ENCODE data around the gene PIGU.

PIGU gene

DNA sequence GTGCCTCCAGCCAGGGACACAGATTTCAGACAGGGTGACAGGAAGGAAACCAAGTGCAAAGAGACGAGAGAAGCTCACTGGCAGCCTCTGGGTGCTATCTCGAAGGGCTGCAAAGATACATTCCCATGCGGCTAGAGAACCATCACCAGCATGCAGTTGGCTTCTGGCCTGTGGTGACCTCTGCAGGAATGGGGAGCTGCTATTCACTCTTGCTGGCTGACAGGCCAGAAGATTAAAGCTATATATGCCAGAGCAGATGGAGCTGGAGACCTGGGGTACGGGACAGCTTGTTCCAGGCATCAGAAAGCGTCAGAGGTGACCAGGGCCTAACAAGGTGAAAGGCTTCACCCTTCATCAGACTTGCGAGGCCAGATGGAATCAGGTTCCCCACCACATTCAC lies 98.4 kb downstream of the PIGU start:
- no peak for DNase-seq (ENCODE audit: low read depth)

DNA sequence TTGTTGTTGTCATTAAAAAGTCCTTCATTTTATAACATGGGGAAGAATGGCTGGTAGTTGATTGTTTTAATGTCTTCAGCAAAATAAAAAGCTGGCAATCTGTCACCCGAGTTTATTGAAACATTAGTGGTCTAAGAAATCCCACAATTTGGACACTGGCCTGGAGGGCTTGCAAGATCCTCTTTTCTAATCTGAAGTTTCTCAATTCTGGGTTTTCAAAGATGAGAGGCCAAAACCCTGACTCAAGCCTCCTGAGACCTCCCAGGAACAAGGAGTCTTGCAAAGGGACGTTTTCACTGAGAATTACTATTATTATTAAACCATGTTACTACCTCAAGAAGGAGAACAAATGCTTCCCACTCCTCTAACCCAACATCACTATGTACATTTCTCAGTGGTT lies 98.9 kb downstream of the PIGU start:
- no peak for DNase-seq (ENCODE audit: low read depth)

DNA sequence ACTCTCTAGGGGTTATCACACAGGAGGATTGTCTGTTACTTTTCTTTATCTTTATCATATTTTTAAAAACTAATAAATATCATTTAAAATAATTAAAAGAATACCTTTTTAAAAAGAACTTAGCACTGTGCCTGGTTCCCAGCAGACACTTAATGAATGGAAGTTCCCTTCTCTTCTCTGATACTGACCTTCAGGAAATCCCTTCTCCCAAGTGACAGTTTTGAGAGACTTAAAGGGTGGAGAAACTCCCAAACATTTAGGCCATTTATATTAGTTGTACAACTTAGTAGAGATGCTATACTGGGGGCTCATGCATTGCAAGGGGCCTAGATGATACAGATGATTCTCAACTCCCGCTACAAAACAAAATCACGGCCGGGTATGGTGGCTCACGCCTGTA lies 99.8 kb downstream of the PIGU start:
- no peak for DNase-seq (ENCODE audit: low read depth)

DNA sequence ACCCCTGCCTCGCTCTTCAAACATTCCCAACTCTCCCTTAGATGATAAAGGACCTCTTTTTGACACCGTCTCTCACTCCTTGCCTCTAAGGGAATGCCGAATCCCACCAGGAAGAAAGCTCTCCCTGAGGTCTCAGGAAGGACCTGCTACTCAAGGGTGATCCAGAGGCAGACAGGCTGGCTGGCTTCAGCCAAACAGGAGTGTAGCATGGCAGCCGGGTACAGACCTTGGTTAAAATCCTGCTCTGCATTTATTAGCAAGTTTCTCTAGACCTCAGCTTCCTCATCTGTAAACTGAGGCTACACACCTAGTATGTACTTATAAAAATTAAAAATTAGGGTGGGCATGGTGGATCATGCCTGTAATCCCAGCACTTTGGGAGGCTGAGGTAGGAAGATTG lies 101.1 kb downstream of the PIGU start:
- no peak for DNase-seq (ENCODE audit: low read depth)

DNA sequence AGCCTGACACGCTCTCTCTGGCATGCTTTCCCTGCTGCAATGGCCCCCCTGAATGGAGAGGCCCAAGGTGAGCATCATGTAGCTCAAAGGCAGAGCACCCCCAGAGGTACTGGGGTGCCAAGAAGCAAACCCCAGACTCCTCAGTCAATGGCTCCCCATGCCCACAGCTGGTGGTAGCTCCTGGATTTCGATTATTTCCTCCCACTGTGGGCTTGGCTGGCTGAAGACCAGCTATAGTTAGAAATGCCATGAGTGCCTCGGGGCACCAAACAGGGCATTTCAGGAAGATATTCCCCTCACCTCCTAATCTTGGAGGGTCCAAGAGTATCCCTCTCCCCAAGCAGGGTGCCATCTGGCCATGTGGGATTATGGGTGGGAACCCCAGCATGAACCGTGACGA lies 101.6 kb downstream of the PIGU start:
- DNase-seq (ENCODE audit: low read depth): no peak

DNA sequence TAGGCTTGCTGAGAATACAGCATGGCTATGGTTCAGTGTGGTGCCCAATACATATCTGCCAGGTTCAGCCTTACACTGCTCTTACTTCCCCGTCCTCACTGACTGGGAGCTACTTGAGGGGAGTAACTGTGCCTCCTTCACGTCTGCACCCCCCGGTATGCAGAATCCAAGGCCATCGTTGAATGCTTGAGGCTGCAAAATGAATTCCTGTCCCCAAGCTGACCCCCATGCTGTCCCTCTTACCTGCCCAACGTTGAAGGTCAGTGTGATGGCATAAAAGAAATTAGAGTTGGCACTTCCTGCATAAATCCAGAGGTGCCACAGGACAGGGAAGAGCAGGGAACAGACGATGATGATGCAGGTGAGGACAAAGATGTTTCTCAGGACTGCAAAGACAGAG lies 102.0 kb downstream of the PIGU start:
- DNase-seq (ENCODE audit: low read depth): no peak

DNA sequence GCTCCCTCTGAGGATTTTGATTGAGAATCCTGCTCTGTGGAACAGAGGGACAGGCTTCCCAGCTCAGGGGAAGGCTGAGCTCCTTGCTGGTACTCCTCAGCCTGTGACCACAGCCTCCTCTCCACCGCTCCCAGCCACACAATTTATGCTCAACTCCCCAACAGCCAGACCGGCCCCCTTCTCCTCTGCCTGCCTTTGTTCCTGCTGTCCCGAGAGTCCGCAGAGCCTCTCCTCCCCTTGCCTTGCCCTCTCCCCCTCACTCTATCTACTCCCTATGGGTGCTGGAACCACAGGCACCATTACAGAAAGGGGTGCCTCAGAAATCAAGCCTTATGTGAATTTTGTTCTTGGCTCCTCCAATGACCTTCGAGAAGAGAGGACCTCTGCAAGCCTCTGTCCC lies 102.5 kb downstream of the PIGU start:
- no peak for DNase-seq (ENCODE audit: low read depth)

DNA sequence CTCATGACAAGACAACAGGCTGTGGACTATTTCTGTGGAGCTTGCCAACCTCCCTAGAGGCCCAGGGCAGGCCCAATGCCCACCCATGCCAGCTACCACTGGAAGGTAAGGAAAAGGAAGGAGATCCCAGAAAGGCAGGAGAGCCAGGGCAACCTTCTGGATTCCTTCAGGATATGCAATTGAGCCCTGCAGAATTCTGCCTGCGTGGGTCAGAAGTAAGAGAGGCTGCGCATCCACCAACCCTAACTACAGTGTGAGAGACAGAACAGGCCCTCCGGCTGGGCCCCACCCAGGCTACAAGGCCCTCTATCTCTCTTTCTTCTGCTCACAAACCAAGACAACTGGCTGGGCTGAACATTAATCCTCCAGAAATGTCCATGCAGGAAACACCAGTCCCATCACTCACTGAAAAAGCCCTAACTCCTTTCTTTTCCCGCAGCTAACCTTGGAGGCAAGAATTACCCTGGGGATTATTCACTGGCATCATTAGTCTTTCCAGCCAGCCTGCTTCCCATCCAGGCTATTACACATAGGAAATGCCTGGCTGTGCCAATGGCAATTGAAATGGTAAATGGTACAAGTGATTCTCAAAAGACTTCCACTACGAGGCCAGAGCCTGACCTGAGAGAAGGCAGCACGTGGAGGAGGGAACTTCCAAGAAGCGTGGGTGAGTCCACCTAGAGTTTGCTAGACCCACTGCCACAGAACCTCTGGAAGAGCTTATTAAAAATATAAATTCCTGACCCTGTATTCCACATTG lies 103.2 kb downstream of the PIGU start:
- DNase-seq (ENCODE audit: low read depth): no peak

DNA sequence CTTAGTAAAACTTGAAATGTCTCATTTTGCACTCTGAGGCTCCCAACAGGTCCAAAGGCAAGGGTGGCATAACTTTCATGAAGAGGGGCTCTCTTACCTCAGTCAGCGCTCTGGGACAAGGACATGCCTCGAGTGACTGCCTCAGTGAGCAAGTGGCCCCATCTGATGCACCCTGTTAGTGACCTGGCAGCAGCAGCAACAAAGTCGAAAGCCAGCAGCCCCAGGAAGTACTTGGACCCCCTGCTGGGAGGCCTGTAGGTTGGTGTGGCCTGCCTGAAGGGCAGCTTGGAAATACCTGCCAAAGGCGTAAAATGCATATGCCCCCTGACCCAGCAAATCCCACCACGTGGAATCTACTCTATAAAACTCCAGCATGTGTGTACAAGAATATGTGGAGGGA lies 105.1 kb downstream of the PIGU start:
- no peak for DNase-seq (ENCODE audit: low read depth)

DNA sequence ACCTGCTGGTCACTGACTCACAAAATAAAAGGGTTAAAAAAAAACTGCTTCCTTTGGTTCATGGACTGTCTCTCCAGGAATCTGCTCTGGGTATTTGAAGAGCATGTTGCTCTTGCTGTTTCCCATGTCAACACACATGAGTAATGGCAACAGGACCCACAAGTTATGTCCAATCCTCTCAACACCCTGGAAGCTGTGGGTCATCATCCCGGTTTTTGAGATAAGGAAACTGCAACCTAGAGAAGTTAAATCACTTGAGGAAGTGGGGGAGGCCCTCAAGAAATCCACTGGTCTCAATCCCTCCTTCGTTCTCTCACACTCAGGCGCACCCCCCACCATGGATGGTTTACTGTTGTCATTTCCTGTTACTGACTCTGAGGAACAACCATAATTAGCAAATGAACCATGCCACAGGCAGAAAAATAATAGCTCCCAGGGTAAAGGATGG lies 106.0 kb downstream of the PIGU start:
- peak; percentile 74 for DNase-seq (ENCODE audit: low read depth)

DNA sequence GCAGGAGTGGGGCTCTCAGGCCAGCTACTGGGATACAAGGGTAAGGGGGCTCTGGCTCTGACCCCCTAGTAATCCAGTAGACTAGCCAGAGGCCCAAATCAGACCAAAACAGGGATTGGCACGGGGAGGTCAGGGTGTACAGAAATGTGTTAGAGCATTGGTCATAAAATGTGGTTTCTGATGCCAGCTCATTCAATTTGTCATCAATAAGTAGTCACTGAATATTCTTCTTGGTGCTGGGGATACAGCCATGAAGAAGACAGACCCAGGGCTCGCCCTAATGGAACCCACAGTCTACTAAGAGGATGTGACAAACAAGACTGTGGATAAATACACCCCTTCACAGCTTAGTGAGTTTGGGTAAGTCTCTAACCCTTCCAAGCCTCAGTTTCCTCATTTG lies 107.3 kb downstream of the PIGU start:
- DNase-seq (ENCODE audit: low read depth): no peak

DNA sequence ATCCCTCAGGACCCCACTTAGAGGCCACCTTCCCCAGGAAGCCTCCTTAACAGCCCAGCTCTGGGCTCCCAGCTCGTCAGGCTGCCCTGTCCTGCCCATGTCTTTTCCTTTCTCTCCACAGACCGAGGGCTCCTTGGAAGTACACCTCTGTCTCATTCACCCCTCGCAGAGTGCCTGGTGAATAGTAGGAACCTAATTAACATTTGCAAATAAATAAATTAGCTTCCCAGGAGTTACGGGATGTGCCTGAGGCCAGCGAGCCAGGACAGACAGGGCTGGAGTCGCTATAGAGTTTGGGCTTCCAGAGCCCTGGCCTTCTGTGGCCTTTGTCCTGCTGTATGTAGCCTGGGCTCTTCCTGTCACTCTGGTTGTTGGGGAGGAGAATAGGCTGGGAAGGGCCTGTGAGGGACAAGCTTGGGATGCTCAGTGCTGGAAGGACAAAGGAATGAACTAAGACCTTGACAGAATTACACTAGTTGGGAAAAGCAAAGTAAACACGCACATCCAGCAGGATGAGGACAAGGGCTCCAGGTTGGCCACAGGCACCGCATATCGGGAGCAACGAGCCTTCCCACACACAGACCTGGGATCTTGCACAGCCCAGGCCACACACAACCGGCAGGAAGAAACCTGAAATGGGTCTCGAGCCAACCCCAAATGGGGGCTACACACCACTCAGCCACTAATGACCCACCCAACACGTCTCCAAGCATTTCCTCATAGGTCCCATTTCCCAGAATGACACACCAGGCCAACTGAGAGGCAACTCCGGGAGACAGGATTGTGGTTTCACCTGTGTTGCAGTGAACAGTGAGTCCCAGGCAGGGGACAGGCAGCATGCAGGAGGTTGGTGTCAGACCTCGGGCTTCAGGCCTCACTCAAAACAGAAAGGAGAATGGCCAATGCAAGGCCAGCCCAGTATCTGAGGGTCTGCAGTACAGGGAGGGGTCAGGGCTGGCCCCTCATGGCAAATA lies 108.7 kb downstream of the PIGU start:
- DNase-seq (ENCODE audit: low read depth): no peak

DNA sequence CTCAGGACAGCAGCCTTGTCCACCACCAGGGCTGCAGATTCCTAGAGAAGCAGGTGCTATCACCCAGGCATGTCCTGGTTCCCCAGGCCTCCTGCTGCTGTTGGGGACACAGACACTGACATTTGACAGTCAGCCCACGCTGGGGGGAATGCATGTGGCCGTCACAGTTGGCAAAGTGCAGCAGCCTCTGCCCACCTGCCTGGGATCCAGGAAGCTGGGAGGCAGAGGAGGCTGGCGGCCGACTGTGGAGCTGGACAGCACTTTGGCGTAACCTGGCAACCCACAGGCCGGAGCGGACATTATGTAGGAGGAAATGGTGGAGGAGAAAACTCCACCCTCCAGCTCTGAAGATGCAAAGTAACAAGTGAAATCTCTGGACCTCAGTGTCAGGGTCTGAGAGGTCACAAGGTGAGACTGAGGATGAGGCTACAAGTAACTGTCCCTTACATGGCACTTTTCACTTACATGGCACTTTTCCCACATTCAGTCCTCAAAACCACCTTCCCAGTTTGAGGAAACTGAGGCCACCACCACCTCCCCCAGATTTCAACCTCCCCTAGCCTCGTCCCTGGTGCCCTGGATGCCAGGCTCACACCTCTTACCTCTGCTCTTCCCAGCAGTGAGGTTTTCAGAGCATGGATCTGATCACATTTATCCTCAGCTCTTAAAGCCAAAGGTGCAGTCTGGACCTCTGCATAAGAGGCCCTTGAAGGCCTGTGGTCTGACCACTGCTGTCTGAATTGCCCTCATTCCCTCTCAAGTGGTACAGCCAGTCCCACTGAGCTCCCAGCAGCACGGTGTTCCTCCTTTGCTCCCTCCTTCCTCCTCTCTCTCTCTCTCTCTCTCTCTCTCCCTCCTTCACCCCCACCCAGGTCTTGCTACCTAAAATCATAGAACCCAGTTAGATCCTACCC lies 109.7 kb downstream of the PIGU start:
- DNase-seq (ENCODE audit: low read depth): no peak

DNA sequence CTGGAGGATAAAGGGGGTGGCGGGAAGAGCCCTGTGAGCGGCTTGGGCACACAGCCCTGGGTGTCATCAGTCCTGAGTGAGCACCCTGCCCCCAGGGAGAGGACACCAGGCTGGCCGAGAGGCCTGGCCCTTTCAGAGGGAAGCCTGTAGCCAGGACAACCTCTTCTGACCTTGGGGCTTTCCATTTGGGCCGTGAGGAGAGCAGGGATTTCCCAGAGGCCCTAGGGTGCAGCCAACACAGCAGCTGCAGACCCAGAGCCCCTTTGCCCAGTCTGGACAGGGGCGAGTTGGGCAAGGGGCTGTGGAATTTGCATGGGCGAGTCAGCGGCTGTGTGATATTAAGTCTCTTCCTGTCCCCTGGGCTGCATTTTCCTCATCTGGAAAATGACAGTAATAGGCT lies 112.1 kb downstream of the PIGU start:
- DNase-seq (ENCODE audit: low read depth): no peak

DNA sequence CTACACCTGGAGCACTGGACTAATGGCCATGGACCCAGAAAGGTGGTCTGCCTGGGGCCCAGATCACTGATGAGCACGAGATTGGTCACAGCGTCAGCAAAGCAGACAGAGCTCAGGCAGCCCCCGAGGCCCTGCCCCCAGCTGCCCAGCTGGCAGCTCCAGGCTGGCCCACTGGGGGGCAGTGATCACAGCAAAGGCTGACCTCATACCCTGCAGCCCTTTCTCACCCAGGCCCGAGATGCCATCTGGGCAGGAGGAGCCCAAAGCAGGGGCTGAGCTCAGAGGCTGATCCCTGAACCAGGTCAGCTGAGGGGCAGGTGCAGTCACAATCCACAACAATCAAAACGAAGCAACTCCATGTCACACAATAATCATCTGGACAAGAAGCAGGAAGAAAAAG lies 114.3 kb downstream of the PIGU start:
- no peak for DNase-seq (ENCODE audit: low read depth)

DNA sequence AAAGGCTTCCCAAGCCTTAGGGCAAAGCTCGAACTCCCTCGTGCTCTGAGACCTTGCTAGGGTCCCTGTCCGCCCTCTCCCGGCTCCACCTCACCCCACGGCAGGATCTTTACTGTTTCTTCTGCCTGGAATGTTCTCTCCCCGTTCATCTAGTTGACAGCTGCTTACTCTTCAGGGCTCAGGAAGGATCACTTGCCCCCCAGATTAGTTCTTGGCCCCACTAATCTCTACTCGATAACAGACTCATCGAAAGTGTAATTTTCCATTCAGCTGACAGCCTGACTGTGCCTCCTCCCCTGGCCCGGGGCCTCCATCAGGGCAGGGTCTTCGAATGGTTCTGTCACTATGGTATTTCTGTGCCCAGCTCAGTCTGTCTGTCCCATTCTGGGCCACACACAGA lies 115.2 kb downstream of the PIGU start:
- no peak for DNase-seq (ENCODE audit: low read depth)

DNA sequence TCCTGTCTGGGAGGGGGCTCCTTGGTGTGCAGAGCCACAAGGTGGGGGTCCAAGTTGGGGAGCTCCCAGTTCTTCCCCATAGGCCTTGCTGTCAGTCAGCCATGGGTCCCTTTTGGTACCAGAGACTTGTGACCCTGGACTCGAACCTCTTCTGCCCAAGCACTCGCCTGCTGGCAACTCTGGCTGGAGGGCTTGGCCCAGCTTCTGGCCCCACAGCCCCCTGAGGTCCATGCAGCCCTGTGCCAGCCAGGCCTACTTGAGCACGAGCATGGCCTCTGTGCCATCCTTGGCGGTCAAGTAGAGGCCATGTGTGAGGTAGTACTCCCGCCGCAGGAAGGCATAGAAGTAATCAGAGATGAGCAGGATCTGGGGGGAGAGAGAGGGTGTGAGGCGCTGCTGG lies 116.3 kb downstream of the PIGU start:
- no peak for DNase-seq (ENCODE audit: low read depth)

DNA sequence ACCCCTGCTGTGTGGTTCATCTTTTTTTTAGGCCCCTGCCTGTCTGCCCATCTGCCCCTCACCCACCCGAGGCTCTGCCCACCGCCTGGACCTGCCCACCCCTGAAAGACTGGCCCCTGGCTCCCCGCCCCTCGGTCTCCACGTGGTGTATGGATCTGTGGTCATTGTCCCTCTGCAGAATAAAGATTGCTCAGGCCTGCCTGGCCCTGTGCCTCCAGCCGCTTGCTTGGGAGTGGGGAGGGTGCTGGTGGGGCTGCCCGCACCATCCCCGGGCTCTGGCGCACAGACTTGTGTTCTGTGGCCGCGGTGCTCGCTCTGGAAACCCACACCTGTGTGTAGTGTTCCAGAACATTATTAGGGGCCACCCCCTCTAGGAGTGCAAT lies 116.8 kb downstream of the PIGU start:
- DNase-seq (ENCODE audit: low read depth): no peak

DNA sequence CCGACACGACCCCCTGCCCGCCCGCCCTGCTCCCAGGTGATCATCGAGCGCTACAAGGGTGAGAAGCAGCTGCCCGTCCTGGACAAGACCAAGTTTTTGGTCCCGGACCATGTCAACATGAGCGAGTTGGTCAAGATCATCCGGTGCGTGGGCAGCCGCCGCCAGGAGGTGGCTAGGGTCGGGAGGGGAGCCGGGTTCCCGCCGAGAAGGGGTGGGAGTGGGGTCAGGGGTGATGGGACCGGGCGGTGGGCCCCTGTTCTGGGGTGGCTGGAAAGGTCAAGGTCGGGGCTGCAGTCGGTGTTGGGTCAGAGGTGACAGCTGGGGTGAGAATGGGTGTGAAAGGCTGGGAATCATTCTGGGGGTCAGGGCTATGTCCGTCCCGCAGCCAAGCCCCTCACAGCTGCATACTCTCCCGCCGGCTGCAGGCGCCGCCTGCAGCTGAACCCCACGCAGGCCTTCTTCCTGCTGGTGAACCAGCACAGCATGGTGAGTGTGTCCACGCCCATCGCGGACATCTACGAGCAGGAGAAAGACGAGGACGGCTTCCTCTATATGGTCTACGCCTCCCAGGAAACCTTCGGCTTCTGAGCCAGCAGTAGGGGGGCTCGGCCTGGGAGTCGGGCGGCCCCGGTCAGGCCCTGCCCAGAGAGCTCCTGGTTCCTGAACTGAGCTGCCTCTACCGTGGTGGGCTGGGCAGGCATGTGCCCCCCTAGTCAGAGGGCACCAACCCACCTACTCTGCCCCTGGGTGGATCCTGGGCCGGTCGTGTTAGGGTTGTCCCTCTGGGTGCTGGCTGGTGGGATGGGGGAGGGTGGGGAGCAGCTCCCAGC lies 117.4 kb downstream of the PIGU start:
- no peak for DNase-seq (ENCODE audit: low read depth)

DNA sequence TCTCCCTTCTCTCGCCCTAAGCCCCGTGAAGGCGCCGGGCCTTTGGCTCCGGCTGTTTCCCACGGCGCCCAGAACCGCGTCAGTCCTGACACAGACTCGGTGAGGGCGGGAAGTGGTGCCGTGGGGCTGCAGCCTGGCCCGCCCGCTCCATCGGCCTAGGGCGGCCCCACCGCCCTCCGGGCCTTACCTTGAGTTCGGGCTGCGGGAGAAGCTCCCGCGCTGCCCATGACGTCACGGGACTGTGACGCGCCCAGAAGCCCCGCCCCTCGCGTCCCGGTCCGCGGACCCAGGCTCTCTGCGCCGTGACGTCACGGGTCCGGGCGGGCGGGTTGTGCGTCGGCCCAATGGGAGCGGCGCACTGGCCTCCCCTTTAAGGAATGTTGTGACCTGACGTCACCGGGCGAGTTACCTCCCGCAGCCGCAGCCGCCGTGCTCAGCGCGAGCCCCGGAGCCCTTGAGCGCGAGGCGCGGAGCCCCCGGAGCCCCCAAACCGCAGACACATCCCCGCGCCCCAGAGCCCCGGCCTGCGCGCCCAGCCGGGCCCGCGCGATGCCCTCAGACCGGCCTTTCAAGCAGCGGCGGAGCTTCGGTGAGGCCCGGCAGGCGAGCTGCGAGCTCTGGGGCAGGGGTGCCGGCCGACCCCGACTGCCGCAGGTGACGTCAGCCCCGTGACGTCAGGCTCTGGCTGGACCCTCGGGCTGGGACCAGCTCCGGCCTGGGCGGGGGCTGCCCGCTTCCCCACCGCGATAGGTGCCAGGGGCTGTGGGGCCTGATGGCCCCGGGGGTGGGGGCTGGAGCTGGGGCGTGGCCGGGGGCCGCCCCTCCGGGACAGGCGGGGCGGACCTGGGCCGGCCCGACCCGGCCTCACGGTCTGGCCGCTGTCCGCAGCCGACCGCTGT lies 118.3 kb downstream of the PIGU start, which contains the start of gene MAP1LC3A:
Gene MAP1LC3A (plus strand): TSS at position 399 of the 899 bp plus-strand sequence. CDS start 151 bp downstream, at position 550.
- DNase-seq (ENCODE audit: low read depth): peak; percentile 63

Data from non-pigmented ciliary epithelial cell (primary cell).